Measurements from ENCODE around the gene TNNC1.

GRCh38 chr3:52446042-52446441 lies 7.8 kb downstream of the TNNC1 start:
- TF ChIP-seq ELF4 (IDR thresholded peaks at IDR 0.05) (no peak), PKNOX1 (IDR thresholded peaks at IDR 0.05) (no peak), LEF1 (IDR thresholded peaks at IDR 0.05; ENCODE audit: borderline replicate concordance) (no peak), SP1 (IDR thresholded peaks at IDR 0.05) (no peak), L3MBTL2 (conservative IDR thresholded peaks at IDR 0.05) (no peak), BHLHE40 (IDR thresholded peaks at IDR 0.05; ENCODE audit: borderline replicate concordance) (no peak), FOXA1 (IDR thresholded peaks at IDR 0.05) (no peak), SUZ12 (IDR thresholded peaks at IDR 0.05) (no peak), NFRKB (IDR thresholded peaks at IDR 0.05) (no peak), ARNT (IDR thresholded peaks at IDR 0.05) (no peak)
